Effector CD8-positive, alpha-beta T cell (primary cell): ENCODE data around the gene DUSP16.
"Not testable (repeated sequence)": the region's sequence is repeated elsewhere in the genome, so short reads cannot be mapped to it uniquely, and the experiment has no call there.

Source experiments
- DNase-seq: peaks from one replicate; lab custom pipeline; 2025; lab: John Stamatoyannopoulos, UW

The DUSP16 gene

DNA sequence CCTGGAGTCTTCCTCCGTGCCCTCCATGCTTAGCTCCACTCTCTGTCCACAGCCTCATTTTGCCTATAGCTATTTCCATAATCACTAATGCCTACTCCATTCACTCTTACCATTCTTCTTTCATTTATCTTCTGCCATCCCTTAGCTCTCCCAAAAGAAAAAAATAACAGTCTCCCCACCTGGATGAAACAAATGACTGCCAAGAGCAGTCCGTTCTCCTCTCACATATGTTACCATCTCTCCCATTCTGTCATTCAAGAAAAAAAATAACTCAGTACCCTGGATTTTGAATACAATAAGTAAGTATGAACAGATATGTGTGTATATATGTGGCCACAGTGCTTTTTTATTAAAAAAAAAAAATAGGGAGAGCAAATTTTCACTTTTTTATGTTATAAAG, 13.2 kb downstream of the DUSP16 start:
- no peak for DNase-seq

DNA sequence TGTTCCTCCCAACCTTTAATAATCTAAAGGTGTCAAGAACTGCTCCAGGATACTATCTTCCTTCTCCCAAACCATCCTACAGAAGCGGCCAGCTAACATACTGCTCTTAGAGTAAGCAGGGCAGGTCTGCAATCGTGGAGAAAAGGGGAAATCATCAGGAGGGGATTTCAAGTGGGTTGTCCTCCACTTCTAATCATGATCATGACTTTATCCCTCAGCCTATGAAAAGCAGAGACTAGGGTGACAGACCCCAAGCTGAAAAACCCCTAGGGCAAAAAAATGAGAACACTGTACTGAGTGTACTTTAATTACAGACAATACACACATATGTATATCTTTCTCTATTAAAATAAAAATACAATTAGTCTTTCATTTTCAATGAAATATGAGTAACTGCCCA, 13.9 kb downstream of the DUSP16 start:
- DNase-seq = no peak

DNA sequence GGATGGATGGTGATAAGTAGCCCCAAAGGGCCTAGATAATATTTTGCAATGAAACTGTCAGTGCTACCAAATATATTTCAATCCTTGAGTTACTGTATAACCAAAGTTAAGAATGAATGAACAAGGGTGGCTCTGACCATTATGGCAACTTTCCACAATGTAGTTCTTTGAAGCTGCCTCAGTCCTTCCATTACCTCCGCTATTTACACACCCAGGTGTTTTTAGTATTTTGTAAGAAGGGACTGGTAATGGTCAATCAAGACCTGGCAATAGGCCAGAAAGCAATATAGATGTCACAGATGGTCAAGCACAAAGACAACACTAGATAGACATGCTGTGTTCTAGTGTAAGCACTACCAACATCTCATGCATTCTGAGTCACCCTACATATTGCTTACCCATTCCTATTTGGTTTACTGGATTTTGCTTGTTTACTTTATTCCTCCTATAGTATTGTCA, 16.3 kb downstream of the DUSP16 start:
- DNase-seq = no peak

DNA sequence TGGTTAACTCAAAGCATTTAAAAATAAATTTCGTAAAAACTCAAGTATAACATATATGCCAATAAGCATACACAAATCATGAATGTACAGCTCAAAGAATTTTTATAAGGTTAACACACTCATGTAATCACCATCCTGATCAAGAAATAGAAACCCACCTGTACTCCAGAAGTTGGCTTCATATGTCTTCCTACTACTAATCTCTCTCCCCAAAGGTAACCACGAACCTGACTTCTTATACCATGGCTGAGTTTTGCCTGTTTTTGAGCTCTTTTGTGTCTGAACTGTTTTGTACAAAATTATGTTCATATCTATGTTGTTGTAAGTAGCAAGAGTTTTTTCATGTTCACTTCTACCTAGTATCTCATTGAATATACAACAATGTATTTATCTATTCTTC, 18.7 kb downstream of the DUSP16 start:
- no peak for DNase-seq

DNA sequence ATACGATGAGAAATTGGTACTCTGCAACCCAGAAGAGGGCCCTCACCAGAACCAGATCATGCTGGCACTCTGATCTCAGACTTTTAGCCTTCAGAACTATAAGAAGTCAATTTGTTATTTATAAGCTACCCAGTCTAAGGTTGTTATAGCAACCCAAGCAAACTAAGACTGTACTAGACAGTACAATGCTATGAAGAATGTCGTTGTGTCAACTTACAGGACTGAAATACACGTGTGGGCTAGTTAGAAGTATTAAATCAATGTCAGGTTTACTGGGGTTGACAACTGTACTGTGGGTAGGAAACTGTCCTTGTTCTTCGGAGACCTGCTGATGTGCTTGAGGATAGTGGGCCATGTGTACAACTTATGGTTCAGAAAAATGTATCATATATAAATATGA, 19.7 kb downstream of the DUSP16 start:
- no peak for DNase-seq

DNA sequence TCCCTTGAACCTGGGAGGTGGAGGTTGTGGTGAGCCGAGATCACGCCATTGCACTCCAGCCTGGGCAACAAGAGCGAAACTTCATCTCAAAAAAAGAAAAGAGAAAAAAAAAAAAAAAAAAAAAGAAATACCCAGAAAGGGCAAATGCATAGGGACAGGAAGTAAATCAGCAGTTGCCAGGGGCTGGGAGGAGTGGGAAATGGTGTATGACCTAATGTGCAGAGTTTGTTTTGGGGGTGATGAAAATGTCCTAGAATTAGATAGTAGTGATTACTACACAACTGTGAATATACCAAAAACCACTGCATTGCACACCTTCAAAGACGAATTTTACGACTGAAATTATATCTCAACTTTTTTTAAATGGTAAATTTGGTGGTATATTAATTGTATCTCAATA, 20.4 kb downstream of the DUSP16 start:
- no peak for DNase-seq

DNA sequence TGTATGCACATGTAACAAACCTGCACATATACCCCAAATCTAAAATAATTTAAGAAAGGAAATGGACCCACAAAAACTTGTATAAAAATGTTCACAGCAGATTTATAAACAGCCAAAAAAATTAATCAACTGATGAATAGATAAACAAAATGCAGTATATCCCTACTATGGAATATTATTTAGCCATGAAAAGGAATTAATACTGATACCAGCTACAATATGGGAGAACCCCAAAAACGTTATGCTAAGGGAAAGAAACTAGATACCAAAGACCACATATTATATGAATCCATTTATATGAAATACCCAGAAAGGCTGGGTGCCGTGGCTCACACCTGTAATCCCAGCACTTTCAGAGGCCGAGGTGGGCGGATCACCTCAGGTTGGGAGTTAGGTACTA, 20.9 kb downstream of the DUSP16 start:
- DNase-seq = no peak

DNA sequence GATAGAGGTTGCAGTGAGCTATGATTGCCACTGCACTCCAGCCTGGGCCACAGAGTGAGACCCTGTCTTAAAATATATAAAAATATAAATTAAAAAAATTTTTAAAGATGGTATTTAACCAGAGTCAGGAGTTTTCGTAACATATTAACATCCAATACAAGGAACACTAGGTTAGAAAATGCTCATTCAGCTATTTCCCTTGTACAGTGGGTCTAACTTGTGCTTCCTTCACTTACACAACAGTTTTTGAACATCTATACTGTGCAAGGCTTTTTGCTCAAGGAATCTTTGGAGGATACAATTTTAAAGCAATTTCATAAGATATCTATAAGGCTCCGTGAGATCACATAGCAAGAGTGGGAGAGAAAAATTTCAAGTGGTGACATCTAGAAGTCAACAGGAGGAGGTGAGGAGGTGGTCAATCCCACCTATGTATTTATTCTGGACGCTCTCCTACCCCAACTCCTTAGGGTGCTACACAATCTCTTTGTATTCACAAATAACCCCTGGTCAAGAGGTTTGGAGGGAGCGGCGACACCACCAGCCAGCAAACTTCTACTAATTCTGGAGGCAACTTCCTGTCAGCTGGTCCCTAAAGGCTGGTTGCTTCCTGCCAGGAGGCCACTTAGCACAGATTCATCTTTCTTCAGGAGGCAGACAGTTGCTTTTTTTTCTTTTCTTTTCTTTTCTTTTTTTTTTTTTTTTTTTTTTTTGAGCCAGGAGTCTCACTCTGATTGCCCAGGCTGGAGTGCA, 22.2 kb downstream of the DUSP16 start:
- no peak for DNase-seq

DNA sequence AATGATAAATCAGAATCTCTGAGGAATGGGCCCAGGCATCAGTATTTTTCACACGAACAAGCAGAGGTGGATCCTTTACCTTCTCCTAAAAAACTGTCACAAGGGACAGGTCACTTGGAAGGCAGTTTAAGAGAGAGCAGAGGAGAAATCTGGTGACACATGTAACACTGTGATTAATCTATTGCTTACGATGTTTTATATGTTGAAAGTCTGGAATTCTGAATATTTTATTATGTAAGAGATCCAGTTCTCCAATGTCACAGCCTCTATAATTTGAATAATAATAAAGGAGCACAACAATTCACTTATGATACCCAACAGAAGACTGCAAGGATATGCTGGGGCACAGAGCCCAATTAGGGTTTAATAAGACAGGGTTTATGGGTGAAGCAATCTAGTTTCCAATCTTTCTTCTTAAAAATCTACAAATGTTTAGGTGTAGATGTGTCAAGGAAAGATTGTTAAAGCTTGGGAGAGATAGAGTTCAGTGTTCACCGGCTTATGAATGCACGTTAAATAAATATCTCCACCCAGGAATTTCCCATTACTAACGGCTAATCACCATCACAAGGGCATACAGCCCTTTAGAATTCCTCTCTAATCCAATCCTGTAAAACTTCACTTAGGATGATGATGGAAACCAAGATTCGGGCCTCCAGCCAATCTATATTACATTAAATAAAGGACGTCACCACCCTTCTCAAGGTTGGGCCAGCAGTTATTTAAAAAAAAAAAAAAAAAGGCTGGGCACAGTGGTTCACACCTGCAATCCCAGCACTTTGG, 23.4 kb downstream of the DUSP16 start:
- no peak for DNase-seq

DNA sequence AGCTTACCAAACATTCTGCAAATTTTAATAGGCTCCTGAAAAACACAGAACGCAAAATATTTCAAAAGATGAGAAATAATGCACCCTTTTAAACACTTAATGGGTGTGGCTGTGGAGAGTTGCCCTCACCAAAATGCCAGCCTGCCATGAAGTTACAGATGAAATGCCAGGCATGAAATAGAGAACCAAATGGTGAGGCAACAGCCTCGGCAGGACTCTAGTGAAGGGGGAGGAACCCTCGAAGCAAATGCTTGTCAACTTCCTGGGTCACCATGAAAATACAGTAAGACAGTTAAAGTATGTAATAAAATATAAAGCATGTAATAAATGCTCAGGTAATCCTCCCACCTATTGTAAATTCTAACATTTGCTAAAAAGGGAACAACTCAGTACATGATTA, 24.1 kb downstream of the DUSP16 start:
- DNase-seq = no peak

DNA sequence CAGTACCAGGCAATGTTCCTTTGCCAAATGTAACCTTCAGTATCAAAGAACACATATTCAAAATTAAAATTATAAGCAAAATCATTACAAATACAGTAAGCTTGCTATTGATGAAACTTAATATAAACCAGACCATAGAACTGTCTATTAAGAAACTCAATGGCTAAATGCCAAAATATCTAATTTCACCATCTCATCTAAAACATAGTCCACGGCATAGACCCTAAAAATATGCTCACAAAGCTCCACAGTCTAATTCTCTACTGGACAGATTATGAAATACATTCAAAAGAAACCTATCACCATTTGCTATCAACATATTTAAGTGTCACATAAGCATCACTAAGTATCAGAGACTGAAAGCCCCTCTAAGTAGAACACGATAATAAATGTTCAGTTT, 25.2 kb downstream of the DUSP16 start:
- DNase-seq = no peak

DNA sequence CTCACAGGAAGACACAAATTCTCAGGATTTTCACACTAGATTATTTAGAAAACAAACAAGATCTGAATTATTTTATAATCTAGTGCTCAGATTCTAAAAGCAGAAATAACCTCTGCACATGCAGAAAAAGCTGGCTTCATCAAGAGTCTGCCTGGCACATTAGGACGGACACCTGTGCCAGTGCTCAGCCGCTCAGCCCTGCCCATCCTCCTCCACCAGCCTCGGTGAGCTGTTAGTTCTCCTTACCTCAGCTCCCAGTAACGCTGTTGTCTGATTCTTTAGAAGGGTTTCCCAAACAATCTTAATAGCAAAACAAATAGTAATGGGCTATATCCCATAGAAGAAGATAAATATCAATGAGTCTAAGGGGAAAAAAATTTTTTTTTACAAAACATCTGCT, 27.7 kb downstream of the DUSP16 start:
- no peak for DNase-seq

DNA sequence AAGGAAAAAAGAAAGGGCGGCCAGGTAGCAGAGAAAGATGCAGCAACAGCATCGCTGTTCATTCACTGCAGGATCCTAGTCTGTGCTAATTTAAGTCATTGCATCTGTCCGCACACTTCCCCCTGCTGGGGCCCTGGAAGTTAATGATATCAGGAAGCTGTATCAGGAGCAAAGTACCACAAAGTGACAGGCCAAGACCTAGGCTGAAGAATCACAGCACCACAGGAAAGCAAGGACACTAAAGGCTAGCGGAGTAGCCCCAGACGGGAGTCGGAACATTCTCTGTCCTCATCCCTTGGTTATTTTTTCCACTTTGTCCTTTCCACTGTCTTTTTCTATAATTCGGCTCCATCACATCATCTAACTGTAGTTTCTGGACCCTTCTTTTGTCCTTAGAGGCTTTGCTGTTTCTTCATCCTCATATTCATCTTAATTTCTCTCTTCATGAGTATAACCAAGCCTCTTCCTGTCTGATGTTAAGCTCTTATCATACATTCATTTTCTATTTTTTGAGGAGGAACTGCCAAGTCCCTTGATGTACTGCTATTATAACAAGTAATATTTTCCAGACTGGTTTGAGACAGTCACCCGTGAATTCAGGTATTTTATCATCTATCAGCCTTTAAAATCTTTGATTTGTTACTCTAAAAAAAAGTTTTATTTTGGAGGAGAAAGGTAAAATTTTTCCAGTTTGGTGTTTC, 28.3 kb downstream of the DUSP16 start:
- DNase-seq = no peak

DNA sequence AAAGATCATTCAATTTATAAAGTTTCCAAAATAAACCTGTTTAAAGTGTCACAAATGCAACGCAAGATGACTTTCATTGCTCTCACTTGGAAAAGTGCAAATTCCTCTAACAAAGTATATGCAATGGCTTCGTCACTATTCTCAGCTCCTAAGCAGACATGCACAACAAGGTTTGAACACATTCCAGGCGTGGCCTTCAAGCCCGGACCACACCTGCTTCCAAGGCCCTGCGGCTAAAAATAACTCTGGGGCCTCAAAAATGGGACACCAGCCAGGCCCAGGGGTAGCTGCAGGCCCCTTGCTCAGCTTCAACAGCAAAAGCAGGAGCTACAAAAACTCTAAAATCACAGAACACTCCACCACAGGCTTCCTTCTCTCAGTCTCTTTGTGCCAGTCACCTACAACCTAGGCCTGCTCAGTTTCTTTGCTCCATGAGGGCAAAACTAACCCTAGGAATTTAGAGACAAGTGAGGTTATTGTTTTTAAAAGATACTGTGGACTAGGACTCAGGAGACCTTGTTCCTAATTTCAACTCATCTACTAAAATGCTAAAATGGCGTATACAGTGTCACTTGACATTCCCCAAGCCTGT, 29.3 kb downstream of the DUSP16 start:
- no peak for DNase-seq

DNA sequence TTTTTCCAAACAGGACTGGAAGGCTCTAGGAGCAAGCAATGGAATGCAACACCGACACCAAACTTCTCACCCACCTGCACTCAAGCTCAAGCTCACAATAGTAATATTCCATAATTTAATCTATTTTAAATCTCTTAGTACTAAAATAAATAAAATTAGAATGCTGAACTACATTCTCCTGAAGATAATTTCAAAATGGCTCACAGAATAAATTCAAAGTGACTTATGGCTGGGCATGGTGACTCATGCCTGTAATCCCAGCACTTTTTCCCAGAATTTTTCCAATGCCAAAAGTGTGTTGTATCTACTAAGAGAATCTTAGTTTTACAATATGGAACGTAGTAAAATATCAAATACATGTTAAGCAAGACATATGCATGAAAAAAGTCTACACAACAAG, 31.5 kb downstream of the DUSP16 start:
- DNase-seq = no peak

DNA sequence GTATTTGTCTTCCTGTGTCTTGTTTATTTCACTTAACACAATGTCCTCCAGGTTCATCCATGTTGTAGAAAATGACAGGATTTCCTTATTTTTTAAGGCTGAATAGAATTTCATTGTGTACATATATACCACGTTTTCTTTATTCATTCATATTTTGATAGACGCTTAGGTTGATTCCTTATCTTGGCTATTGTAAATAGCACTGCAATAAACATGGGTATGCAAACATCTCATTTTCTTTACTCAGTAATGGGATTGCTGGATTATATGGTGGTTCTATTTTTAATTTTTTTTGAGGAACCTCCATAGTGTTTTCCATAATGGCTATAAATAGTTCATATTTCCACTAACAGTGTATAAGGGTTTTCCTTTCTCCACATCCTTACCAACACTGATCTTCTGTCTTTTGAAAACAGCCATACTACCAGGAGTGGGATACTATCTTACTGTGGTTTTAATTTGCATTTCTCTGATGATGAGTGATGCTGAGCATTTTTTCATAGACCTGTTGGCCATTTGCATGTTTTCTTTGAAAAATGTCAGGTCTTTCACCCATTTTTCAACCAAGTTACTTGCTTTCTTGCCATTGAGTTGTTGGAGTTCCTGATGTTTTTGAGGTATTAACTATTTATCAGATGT, 32.8 kb downstream of the DUSP16 start:
- DNase-seq = no peak

DNA sequence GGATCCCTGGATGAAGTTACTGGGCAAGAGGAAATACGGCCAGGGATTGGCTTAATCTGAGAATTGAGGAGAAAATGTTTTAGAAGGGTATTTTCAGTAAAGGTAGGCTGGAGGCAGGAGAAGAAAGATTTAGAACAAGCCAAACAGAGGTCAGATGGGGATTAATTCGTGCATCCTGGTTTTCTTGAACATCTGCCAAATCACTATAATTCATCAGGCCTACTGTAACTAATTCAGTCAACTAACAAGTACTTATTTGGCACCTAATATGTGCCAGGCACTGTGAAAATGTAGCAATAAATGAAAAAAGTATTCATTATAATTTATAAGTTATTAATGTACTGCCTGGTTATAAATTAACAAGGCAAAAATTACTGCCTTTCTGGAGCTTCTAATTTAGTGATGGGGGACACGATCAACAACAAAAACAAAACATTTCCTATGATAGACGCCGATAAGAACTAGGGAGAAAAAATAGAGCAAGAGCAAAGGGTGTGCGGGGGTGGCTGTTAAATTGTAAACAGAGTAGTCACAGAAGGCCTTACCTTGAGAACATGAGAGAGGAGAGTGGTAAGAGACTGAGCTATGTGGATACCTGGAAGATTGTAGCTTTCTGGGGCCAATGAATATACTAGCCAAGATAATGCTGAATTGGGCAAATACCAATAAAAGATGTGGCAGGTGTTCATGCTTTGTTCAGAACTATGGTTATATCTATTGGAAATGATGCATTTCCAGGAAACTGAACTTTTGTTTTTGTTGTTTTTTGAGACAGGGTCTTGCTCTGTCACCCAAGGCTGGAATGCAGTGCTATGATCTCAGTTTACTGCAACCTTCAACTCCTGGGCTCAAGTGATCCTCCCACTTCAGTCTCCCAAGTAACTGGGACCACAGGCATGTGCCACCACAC, 34.0 kb downstream of the DUSP16 start:
- DNase-seq = no peak

DNA sequence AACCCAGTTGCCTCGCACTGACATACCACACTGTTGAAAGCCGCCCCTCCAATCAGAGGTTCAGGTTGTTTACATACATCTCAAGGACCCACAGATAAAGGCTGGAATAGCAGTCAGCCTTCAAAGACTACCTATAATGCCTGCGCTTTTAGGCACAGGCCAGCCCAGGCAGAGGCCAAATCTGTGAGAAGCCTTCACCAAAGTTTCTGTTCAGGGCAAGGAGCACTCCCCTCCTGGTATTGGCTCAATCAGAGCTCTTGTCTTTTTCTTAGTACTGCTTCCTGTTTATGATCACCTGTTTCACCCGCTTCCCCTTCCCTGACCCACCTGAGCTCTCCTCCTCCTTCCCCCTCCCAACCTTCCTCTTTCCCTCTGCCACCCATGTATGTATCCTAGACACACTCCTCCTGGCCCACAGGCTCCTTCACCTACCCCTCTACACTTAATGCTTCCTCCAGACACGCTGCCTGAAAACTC, 34.8 kb downstream of the DUSP16 start:
- no peak for DNase-seq

DNA sequence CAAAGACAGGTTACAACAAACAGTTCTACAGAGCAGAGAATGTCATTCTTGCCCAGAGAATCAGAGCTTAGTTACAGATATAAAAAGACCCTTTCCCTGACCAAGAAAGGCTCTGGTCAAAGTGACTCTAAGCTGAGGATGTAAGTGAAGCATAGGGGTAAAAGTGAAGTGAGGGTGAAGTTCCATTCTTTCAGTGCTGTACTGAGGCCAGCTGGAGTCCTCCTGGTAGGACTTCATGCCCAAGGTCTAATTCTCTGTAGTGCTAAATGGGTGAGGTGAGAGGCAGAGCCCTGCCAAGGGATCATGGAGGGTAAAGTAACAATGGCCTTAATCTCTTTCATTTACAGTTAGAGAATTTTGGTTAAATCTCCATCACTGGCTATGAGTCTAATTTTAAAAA, 38.5 kb downstream of the DUSP16 start:
- no peak for DNase-seq

DNA sequence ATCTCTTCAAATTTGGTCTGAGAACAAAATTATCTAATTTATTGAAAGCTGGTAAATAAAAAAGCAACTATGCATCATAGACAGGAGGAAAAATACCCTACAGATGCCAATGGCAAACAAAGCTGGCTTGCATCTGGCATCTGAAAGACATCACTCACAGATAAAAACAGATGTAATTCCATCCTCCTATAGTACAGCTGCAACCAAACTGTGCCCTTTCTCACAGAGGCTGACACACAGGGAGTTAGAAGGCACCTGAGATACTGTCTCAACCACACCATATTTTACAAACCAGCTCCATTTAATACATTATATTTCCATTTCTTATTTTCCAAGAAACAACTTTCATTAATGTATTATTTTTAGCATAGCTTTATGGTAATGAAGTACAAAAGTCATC, 39.4 kb downstream of the DUSP16 start:
- DNase-seq = no peak

DNA sequence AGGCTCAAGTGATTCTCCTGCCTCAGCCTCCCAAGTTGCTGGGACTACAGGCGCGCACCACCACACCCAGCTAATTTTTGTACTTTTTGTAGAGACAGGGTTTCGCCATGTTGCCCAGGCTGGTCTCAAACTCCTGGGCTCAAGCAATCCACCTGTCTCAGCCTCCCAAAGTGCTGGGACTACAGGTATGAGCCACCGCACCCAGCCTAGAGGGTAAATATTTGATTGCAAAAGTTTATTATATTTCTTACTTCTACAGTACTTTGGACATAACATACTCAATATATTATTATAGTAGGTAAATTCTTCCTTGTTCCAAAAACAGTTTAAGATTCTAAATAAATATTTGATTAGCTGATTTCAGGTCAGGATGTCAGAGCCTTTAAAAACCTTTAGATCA, 40.0 kb downstream of the DUSP16 start:
- DNase-seq = not testable (repeated sequence)
